22Rv1 (cell line): ENCODE measurements around the gene ACAT2.

Experiments used
- CTCF ChIP-seq: fragments of 450-650 bp; IDR thresholded peaks from 2 replicates; pipeline ENCODE4 v1.5.1; 2017; ENCODE audit warnings: mild to moderate bottlenecking
- ZFX ChIP-seq: fragments of 450-650 bp; IDR thresholded peaks from 2 replicates; pipeline ENCODE4 v1.6.1; 2017; ENCODE audit warnings: antibody characterized with exemption, borderline replicate concordance

GRCh38 chr6:159751448-159751847 is 10.4 kb upstream of the ACAT2 start:
- no peak for TF ChIP-seq CTCF
- TF ChIP-seq ZFX = no peak
